Stromal cell of bone marrow (primary cell): ENCODE measurements around the gene GMDS.
A peak's percentile ranks its signal among the peaks of the same experiment; 100 is the strongest.

Source experiments
- DNase-seq: peaks from one replicate; pipeline ENCODE4 v3.0.0-alpha.2; 2012; ENCODE audit warnings: low read depth

GMDS gene

DNA sequence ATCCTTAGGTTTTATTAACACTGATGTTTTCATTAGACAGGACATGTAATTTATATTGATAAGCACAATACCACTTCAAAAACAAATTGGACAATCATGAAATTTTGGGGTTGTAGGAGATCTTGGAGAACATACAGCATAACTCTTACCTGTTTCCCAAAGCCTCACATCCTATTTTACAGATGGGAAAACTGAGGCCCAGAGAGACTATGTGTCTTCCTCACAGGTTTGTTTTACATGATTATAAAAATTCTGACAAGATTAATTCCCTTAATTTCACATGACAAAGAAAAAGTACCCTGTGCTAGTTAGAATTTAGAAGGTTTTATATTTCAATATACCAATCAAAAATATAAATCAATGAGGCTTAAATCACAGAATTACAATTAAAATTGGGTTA, 145.5 kb downstream of the GMDS start:
- DNase-seq, result no peak

DNA sequence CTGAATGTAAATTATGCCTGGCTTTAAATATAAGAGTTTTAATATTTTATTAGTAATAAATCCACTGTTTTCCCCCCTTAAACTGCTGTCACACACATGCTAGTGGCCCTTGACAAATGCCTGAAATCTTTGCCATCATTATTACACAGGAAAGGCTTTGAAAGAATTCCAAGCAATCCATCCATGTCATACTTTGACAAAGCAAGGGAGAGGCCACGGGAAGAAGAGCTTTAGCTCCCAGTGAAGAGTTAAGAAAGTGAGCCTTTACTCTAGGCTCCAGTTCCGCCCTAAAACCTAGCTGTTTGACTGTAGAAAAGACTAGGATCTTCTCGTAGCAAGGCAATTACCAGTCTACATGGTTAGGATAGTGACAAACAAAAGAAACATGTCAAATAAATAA, 147.9 kb downstream of the GMDS start:
- no peak for DNase-seq

DNA sequence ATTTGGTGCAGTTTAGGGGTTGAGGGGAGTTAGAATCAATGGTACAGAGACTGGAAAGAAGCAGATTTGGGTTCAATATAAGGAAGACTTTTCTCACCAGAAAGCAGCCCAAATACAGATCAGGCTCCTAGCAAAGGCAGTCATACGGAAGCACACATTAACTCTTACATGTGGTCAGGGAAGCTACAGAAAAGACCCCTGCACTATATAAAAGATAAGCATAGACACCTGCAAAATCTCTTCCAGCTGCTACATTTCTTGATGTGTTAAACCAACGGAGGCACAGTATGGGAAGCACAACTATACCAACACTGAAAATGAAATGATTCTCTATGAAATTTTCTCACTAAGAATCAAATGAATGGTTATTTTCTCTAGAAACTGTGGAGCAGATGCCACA, 150.8 kb downstream of the GMDS start:
- DNase-seq, result no peak

DNA sequence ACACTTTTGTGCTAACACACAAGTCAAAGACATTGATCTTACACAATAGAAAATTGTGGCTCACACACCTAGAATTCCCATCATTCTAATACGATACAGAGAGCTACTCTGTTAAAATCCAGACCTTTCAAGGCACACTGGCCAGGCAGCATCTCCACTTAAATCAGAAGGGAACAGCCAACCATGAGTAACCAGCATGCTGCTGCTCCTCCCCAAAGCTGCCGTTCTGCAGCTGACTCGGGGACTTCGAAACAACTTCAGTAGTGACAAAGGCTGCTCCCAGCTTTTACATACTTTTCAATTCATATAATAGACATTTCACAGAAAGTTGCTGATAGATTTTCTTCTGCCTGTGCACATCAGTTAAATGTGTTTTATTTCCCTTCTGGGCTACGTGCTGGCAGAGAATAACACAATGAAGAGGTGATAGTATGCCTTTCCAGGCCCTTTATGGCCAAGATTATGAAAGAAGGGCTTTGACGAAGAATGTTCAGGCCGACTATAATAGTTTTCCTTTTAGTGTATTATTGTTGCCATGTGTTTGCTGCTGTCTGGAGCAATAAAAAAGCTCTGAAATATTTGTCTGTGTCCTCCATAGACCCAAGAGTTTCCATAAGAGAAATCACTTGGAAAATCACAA, 159.0 kb downstream of the GMDS start:
- DNase-seq, result no peak

DNA sequence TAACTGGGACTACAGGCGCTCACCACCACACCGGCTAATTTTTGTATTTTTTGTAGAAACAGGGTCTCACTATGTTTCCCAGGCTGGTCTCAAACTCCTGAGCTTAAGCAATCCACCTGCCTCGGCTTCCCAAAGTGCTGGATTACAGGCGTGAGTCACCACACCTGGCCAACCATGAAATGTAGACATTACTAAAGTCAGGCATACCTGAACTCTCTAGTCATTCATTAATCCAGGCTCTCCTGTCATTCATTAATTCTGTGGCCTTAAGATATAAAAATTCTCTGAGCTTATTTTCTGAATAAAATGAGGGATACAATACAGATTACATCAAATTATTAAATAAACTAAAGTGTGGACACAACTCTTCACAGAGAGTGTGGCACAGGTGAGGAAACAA, 159.7 kb downstream of the GMDS start:
- no peak for DNase-seq

DNA sequence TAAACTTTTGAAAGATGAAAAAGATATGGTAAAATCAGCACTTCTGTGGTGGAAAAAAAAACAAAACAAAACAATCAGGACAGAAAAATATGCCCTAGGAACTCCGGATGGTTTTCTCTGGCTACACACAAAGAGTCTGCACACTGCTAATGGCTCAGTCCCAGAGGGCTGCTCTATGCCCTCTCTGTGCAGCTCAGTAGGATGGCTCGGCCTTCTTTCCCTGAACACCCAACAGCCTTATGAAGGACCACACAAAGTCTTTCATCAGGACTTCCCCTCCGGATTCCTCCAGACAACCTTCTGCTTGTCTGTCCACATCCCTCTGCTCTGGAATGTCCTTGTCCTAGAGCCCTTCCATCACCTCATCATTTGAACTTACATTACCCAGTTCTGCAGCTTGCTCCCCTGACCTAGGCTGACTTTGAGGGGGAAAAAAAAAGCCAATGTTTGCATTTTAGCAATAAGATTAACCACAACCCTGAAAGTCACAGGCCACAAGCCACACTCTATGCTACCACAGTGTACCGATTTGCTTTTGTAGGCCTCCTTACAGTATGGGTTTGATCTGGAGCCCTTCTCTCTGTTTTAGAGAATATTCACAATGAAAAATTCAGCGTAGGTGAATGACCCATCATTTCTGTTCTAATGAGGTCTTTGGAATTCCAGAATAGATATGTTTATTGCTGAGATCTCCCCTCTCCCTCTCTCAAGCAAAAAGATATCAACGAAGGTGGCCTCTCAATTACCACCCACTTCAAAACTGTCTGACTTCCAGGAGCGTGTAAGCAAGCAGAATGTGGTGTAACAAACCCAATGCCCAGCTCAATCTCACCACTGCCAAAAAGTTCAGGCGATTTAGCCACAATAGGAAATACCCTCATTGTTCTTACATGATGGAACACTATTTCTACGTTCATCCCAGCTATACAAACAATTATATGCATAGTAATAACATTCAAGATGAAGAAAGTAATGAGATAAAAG, 164.0 kb downstream of the GMDS start:
- DNase-seq, result no peak

DNA sequence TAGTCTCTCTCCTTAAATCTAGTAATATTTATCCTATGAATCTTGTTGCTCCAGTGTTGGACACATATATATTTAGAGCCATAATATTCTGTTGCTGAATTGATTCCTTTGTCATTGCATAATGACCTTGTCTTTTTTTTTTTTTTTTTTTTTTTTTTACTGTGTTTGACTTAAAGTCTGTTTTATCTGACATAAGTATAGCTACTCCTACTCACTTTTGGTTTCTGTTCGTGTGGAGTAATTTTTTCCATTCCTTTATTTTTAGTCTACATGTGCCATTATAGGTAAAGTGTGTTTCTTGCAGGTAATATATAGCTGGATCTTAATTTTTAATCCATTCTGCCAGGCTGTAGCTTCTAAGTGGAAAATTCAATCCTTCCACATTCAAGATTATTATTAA, 166.5 kb downstream of the GMDS start:
- DNase-seq, result no peak

DNA sequence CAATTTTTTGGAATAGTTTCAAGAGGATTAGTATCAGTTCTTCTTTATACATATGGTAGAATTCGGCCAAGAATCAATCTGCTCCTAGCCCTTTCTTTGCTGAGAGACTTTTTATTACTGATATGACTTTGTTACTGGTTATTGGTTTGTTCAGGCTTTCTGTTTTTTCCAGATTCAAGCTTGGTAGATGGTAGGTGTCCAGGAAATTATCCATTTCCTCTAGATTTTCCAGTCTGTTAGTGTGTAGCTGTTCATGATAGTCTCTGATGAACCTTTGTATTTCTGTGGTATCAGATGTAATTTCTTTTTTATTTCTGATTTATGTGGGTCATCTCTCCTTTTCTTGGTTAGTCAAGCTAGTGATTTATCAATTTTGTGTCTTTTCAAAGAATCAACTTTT, 167.6 kb downstream of the GMDS start:
- DNase-seq, result no peak

DNA sequence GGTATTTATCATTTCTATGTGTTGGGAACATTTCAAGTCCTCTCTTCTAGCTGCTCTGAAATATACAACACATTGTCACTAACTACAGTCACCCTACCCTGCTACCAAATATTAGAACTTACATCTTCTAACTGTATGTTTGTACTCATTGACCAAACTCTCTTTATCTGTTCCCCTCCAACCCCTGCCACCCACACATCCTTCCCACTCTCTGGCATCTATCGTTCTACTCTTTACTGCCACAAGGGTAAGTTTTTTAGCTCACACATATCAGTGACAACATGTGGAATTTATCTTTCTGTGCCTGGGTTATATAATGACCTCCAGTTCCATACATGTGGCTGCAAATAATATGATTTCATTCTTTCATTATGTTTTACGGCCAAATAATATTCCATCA, 171.9 kb downstream of the GMDS start:
- DNase-seq, result no peak

DNA sequence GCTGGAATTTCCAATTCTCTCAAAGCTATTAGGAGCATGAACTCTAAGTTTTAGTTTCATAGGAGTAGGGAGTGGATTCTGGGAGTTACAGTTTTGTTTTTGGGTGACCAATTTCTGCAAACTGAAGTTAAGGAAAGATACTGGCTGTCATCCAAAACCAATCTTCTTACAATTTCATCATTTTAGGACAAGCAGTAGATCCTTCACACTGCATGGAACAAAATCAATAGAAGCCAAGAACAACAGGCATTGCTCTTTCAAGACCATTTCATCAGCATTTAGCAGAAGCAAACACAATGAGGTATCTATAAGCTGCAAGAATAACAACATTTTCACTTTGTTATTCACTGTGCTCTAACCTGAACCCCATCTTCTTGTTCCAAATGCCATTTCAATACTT, 173.0 kb downstream of the GMDS start:
- peak; percentile 77 for DNase-seq

DNA sequence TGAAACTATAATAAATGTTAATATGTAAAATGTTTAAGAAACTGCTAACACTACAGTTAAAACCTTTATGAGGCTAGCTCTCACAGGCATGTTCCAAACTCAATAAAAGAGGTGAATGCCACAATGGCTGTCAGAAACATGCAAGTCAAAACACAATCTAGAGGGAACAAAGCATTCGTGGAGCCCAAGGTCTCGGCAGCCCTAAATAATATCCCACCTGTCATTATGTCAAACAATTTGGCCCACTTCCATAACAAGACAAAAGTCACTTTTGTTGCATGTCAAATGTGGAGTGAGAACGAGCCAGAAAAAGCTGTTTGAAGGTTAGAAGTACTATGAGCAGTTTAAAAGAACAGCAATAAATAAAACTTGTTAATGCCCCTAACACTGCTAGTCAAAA, 181.9 kb downstream of the GMDS start:
- no peak for DNase-seq

DNA sequence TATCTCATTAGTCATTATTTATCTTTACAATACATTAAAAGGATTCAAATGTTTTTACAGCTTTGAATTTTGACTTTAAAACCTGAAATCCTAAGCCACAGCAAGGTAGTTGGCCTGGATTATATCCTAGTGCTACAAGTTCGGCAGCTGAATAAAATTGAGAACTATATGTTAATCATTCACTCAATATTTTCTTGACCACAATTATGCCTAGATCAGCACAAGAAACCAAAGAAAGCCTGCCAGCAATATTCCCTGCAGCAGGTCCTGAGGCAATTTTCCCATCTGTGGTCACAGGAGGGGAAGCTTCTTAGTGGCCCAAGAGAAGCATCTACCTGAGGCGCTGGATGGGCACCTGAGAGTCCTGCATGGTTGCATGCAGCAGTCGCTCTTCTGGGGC, 183.5 kb downstream of the GMDS start:
- no peak for DNase-seq

DNA sequence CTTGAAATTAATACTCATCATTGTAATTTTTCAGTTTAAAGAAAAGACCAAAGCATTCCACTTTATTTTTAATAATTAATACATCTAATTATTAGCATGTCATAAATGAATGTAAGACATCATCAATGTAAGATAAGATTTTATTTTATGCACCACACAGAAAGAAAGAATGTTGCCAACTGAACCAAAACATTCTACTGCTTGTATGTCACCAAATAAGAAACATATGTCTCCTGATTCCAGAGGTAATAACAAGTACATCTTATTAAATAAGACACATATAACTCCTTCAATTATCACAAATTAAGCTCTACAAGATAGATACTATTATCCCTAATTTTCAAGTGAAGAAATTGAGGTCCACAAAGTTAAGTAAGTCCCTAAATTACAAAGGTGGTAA, 189.5 kb downstream of the GMDS start:
- no peak for DNase-seq

DNA sequence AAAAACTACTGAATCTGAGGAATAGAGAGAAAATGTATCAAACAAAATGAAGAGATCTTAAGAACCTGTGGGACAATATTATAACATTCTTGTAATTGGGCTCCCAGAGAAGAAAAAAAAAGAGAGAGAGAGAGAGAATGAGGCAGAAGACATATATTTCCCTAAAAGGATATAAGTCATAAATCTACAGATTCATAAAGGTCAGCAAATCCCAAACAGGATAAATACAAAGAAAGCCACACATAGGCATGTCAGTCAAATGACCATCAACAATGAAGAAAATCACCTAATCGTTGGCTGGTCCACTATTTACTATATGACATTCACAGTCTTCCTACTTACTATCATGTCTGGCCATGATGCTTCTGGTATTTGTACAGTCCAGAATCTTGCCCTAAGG, 190.3 kb downstream of the GMDS start:
- DNase-seq, result no peak

DNA sequence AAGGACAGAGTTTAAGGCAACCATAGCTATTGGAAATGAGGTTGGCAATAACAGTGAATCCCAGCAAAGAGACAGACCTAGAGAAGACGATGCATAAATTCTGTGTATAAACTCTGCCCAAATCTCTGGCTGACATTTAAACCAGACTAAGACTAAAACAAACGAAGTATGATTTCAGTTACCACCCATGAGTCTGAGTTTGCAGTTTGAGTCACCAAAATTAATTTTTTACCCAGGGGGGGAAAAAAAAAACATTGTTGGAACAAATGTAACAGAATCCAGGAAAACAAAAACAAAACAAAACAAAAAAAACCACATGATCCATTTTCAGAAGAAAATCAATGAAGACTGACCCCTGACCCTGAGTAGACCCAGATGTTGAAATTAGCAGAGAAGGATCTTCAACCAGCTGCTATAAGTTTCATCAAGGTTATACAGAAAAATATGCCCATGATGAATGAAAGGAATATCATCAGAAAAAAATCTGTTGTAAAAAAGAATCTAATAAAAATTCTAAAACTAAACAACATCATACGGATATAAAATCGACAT, 190.8 kb downstream of the GMDS start:
- DNase-seq, result no peak

DNA sequence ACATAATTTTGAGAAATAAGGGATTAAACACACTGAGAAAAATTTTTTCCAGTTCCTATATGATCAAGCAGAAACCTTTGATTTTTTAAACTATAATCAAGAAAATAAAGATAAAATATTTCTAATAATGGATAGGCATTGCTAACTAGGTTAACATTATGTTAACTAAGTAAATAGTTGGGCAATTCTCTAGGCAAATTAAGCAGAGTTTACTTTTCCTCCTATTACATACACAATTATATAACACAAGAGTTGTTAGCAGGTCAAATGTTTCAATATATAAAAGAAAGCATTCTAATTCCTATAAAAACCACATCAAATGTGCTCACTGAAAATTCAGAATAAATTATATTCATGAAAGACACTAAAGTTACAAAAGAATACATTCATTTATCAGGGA, 191.7 kb downstream of the GMDS start:
- DNase-seq, result no peak

DNA sequence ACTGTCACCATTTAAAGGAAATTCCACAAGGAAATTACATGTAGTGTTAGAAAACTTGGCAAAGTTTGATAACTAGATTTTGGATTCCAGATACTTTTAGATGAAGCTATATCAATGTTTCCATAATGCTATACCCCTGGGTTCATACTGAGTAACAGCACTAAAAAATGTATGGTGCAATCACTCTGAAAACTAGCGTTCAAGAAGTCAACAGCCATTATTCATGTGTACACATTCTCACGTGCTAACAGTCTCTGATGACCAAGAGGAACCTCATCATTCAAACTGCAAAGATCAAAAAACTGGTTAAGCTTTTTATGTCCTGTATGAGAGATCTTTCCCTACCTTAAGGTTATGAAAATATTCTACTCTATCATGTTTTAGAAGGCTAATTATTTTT, 197.6 kb downstream of the GMDS start:
- DNase-seq, result no peak

DNA sequence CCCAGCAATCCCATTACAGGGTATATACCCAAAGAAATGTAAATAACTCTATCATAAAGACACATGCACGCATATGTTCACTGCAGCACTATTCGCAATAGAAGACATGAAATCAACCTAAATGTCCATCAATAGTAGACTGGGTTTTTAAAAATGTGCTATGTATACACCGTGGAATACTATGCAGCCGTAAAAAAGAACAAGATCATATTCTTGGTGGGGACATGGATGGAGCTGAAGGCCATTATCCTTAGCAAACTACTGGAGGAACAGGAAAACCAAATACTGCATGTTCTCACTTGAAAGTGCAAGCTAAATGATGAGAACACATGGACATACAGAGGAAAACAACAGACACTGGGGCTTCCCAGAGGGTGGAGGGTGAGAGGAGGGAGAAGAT, 201.2 kb downstream of the GMDS start:
- no peak for DNase-seq

DNA sequence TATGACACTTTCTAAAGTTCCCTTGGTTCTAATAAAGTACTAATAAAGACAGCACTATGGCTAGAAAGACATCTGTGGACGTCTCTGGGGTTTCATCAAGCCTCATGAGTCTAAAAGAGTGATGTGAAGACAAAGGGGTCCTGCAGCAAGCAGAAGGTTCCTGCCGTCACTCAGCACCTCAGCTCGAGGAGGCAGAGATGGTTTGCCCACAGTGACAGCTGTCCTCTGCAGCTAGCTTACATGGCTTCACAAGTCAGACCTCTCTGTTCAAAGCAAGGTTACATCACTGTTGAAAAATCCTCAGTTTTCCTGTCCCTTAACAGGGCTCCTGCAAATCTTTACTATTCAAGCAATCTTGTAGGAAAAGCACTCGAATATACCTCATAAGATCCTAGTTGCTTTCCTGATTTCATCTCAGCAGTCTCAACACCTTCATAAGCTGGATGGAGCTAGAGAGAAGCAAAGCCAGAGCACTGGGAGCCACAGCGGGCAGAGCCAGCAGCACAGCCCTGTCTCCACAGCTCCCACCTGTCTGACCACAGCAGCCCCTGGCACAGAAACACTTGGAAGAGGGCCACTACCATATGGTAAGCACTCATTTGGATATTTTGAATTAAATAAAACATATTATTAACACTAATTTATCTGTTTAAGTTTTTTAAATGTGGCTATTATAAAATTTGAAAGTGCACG, 202.3 kb downstream of the GMDS start:
- DNase-seq, result no peak

DNA sequence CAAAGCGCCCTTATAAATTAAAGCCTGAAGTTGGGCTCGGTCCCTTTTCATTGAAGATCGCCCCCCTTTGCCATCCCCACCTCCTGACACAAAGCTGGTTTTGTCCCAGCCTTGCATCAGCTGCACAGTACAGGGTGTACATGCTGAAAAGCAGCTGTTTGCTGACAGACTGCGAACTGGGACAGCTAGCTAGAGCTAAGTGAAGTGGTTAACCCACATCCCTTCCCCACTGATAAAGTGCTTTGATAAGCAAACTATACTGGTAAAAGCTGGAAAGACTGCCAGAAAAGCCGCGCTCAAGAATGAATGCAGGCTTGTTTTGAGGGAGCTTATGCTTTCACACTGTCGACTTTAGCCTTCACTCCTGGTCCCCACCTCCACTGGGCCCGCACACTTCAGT, 207.3 kb downstream of the GMDS start:
- no peak for DNase-seq

DNA sequence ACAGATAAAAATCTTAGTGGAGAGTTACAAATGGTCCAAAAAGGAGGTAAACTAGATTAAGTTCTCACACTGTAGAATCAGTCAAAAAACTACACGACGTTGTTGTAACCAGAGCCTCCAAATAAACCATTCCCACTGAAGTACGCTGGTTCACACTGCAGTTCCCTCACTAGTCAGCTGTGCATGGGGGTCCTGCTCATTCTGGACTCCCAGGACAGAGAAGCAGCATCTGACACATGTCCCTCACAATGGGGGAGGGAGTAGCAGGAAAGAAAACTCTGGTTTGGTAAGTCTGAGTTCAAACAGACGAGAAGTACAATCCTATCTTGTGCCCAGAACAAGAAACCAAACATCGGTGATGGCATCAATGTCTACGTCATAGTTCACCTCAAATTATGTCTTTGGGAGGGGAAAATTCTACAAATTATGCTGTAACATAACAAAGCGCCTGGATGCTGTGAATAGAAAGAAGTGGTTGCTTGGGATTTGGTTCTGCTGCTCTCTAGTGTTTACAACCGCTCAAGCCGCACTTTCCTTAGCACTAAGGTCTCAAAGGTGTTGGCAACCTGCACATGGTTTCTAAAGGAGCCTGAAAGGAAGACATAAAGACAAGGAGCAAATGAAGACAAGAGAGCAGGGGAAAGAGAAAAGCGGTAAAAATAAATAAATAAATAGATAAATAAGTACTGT, 208.0 kb downstream of the GMDS start:
- no peak for DNase-seq

DNA sequence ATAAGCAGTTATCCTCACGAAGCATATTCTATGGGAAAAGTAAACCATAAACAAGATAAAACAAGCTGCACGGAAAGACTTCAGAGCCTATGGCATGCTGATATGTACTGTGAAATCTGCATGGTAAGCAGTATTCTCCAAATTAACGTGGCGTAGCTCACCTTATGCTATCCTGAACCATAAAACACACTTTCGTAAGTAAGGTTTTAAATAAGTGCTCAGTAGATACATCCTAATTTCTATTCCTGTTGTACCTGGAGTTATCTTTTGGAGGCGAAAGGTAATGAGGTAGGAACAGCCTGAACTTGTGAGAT, 208.7 kb downstream of the GMDS start:
- no peak for DNase-seq
